H9 (cell line): ENCODE data around the gene MTF1. TPM values are rescaled to one million over a fixed set of nuclear protein-coding genes. Genes with fewer than 3 reads are reported as not detected.

ENCODE experiments used
- DNase-seq: peaks from one replicate; pipeline ENCODE4 v3.0.0-alpha.2; 2017
- H2AFZ ChIP-seq: one replicate; pipeline ENCODE4 v1.6.1; 2013; ENCODE audit warnings: mild to moderate bottlenecking, low read length, control low read depth, moderate library complexity
- H2AK5ac ChIP-seq: 2 replicates; pipeline ENCODE4 v1.6.1; 2013; ENCODE audit warnings: low read length, control low read depth, mixed read lengths; ENCODE audit not compliant: insufficient read length
- H2BK120ac ChIP-seq: one replicate; pipeline ENCODE4 v1.6.1; 2013; ENCODE audit warnings: low read depth, mild to moderate bottlenecking, low read length, control low read depth, inconsistent platforms; ENCODE audit not compliant: poor library complexity, severe bottlenecking
- H2BK12ac ChIP-seq: 2 replicates; pipeline ENCODE4 v1.6.1; 2013; ENCODE audit warnings: low read length, control low read depth, mixed read lengths, low read depth; ENCODE audit not compliant: insufficient read length
- H2BK15ac ChIP-seq: 2 replicates; pipeline ENCODE4 v1.6.1; 2013; ENCODE audit warnings: low read depth, low read length, control low read depth
- H2BK20ac ChIP-seq: one replicate; pipeline ENCODE4 v1.6.1; 2013; ENCODE audit warnings: low read depth, mild to moderate bottlenecking, low read length, control low read depth, inconsistent platforms; ENCODE audit not compliant: poor library complexity, severe bottlenecking
- H2BK5ac ChIP-seq: 2 replicates; pipeline ENCODE4 v1.6.1; 2013; ENCODE audit warnings: low read length, control low read depth, mixed read lengths; ENCODE audit not compliant: insufficient read length
- H3K14ac ChIP-seq: 2 replicates; pipeline ENCODE4 v1.6.1; 2013; ENCODE audit warnings: low read length, control low read depth; ENCODE audit not compliant: insufficient read depth
- H3K18ac ChIP-seq: 2 replicates; pipeline ENCODE4 v1.6.1; 2013; ENCODE audit warnings: low read depth, mild to moderate bottlenecking, mixed read lengths, low read length, control low read depth; ENCODE audit not compliant: insufficient read length
- H3K23ac ChIP-seq: 2 replicates; pipeline ENCODE4 v1.6.1; 2013; ENCODE audit warnings: low read length, control low read depth, mixed read lengths, low read depth; ENCODE audit not compliant: insufficient read length
- H3K23me2 ChIP-seq: 2 replicates; pipeline ENCODE4 v1.6.1; 2013; ENCODE audit warnings: low read depth, mild to moderate bottlenecking, mixed read lengths, low read length, control low read depth; ENCODE audit not compliant: insufficient read length, poor library complexity, severe bottlenecking
- H3K27ac ChIP-seq: 2 replicates; pipeline ENCODE4 v1.5.1; 2013; ENCODE audit warnings: low read length, control low read depth, mixed read lengths, low read depth; ENCODE audit not compliant: insufficient read length
- H3K27me3 ChIP-seq: 2 replicates; pipeline ENCODE4 v1.6.1; 2013; ENCODE audit warnings: low read length, control low read depth, inconsistent platforms; ENCODE audit not compliant: insufficient read depth
- H3K4ac ChIP-seq: 2 replicates; pipeline ENCODE4 v1.6.1; 2013; ENCODE audit warnings: low read depth, mild to moderate bottlenecking, control low read depth, inconsistent platforms, low read length, moderate library complexity
- H3K4me1 ChIP-seq: 2 replicates; pipeline ENCODE4 v1.6.1; 2013; ENCODE audit warnings: low read length, control low read depth, inconsistent platforms; ENCODE audit not compliant: insufficient read depth
- H3K4me2 ChIP-seq: 2 replicates; pipeline ENCODE4 v1.6.1; 2013; ENCODE audit warnings: low read length, control low read depth, mixed read lengths; ENCODE audit not compliant: insufficient read length, insufficient read depth
- H3K56ac ChIP-seq: 2 replicates; pipeline ENCODE4 v1.6.1; 2013; ENCODE audit warnings: low read depth, mild to moderate bottlenecking, mixed read lengths, low read length, control low read depth; ENCODE audit not compliant: insufficient read length
- H3K79me1 ChIP-seq: 2 replicates; pipeline ENCODE4 v1.6.1; 2013; ENCODE audit warnings: low read depth, mild to moderate bottlenecking, moderate library complexity, low read length, control low read depth, inconsistent platforms; ENCODE audit not compliant: insufficient read depth, poor library complexity, severe bottlenecking
- H3K79me2 ChIP-seq: 2 replicates; pipeline ENCODE4 v1.6.1; 2013; ENCODE audit warnings: low read length, control low read depth, inconsistent platforms; ENCODE audit not compliant: insufficient read depth
- H3K9ac ChIP-seq: 2 replicates; pipeline ENCODE4 v1.6.1; 2013; ENCODE audit warnings: low read length, control low read depth, mixed read lengths; ENCODE audit not compliant: insufficient read length; ENCODE audit errors: extremely low read depth
- H3K9me3 ChIP-seq: one replicate; pipeline ENCODE4 v1.6.1; 2013; ENCODE audit warnings: low read depth, low read length, inconsistent platforms; ENCODE audit not compliant: control insufficient read depth
- H3T11ph ChIP-seq: one replicate; pipeline ENCODE4 v1.6.1; 2013; ENCODE audit warnings: mild to moderate bottlenecking, low read length, control low read depth, inconsistent platforms
- H4K20me1 ChIP-seq: one replicate; pipeline ENCODE4 v1.6.1; 2013; ENCODE audit not compliant: control insufficient read depth, insufficient read length, insufficient read depth
- H4K5ac ChIP-seq: 2 replicates; pipeline ENCODE4 v1.6.1; 2013; ENCODE audit warnings: low read depth, mild to moderate bottlenecking, mixed read lengths, low read length, control low read depth; ENCODE audit not compliant: insufficient read length
- H4K8ac ChIP-seq: replicated peaks from 2 replicates; pipeline ENCODE4 v1.6.1; 2013; ENCODE audit warnings: low read length, control low read depth, mixed read lengths, low read depth; ENCODE audit not compliant: insufficient read length
- H4K91ac ChIP-seq: 2 replicates; pipeline ENCODE4 v1.6.1; 2013; ENCODE audit warnings: low read depth, mild to moderate bottlenecking, moderate library complexity, mixed read lengths, low read length, control low read depth; ENCODE audit not compliant: insufficient read length
- H3K27ac Mint-ChIP-seq, 3 experiments: 2 replicates in 2 of 3; 3 replicates in 1 of 3; pipeline ENCODE4 v1.8.0; 2020 to 2021; ENCODE audit warnings: mixed read lengths in 3 of 3, mild to moderate bottlenecking in 1 of 3, moderate library complexity in 1 of 3
- H3K27me3 Mint-ChIP-seq: 2 replicates; pipeline ENCODE4 v1.8.0; 2021; ENCODE audit warnings: low read depth, mild to moderate bottlenecking, moderate library complexity, mixed read lengths
- H3K36me3 Mint-ChIP-seq, 3 experiments: 2 replicates in 2 of 3; 3 replicates in 1 of 3; pipeline ENCODE4 v1.8.0; 2020 to 2021; ENCODE audit warnings: low read depth in 3 of 3, mixed read lengths in 3 of 3; ENCODE audit not compliant: insufficient read depth in 1 of 3
- H3K4me1 Mint-ChIP-seq, 2 experiments: 2 replicates each; pipeline ENCODE4 v1.8.0; 2020; ENCODE audit warnings: mixed read lengths in 2 of 2
- H3K4me3 Mint-ChIP-seq, 2 experiments: 2 replicates in 1 of 2; 3 replicates in 1 of 2; pipeline ENCODE4 v1.8.0; 2020 to 2021; ENCODE audit warnings: mild to moderate bottlenecking in 2 of 2, mixed read lengths in 2 of 2, moderate library complexity in 1 of 2
- H3K9me3 Mint-ChIP-seq, 2 experiments: 2 replicates in 1 of 2; 3 replicates in 1 of 2; pipeline ENCODE4 v1.8.0; 2020; ENCODE audit warnings: mild to moderate bottlenecking in 2 of 2, mixed read lengths in 2 of 2, moderate library complexity in 1 of 2
- WGBS: extraction: QIAGEN DNeasy Blood & Tissue Kit; methylation state at CpG from one replicate; pipeline ENCODE4 v1.1.7; 2013; ENCODE audit warnings: missing lambda C conversion rate, low lambda C conversion rate, mixed read lengths; ENCODE audit not compliant: insufficient read length; ENCODE audit errors: extremely low coverage; 5-methylcytosine and 5-hydroxymethylcytosine counted together
- total RNA-seq: library from RNA; stranded (reverse); gene quantifications from 2 replicates; pipeline ENCODE4 v1.2.1, GENCODE V29; 2021
- TF ChIP-seq, protein P1 (sequence below): fragments of 200-600 bp; sonication (generic); conservative IDR thresholded peaks from 3 replicates; pipeline ENCODE4 v1.8.0; 2021; ENCODE audit warnings: antibody characterized with exemption, mild to moderate bottlenecking

MTF1 gene
- total RNA-seq, 1 experiment from 2014 or later = 17.0 TPM

DNA sequence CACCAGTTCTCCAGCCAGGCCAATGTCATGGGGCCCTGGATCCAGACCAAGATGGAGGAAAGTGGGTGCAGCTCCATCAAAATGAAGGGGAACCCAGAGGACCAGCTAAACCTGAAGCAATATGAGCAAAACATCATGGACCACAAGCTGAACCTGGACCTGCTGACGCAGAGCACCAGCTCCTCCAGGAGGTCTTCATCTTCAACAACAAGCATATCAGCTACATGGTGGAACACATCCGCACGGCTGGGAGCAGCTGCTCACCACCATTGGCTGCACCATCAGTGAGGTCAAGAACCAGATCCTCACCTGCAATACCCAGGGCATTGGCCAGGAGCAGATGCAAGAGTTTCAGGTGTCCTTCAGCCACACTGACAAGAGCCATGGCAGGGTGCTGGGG is 80.7 kb downstream of the MTF1 start:
- no peak overlapping the region for H4K91ac ChIP-seq
- no peaks in the 10 kb centered on the region for H3K4me1 Mint-ChIP-seq
- no peak overlapping the region for H2AK5ac ChIP-seq
- no peak overlapping the region for H3K23ac ChIP-seq
- no peak overlapping the region for H2BK15ac ChIP-seq
- no peaks in the 10 kb centered on the region for H3K23me2 ChIP-seq
- H3K56ac ChIP-seq = no peak overlapping the region
- no peaks in the 10 kb centered on the region for H3K79me1 ChIP-seq
- no peak overlapping the region for H2BK12ac ChIP-seq
- no peak for DNase-seq
- H4K8ac ChIP-seq = no peak overlapping the region
- no peaks in the 10 kb centered on the region for H3K4me1 ChIP-seq
- no peak overlapping the region for H3K4me3 Mint-ChIP-seq
- H3K36me3 Mint-ChIP-seq = no peaks in the 10 kb centered on the region
- H3K9me3 ChIP-seq = no peaks in the 10 kb centered on the region
- no peak overlapping the region for H3K4me2 ChIP-seq
- H3K9me3 Mint-ChIP-seq = peaks cover 5 to 6% of the 10 kb centered on the region in 2 experiments
- H3K9ac ChIP-seq = no peak overlapping the region
- no peaks in the 10 kb centered on the region for H4K20me1 ChIP-seq
- no peak overlapping the region for H2AFZ ChIP-seq
- no peaks in the 10 kb centered on the region for H3K79me2 ChIP-seq
- peaks cover 2% of the 10 kb centered on the region for H3K27me3 ChIP-seq
- H4K5ac ChIP-seq = no peak overlapping the region
- H3T11ph ChIP-seq = no peak overlapping the region
- H3K27ac ChIP-seq = no peak overlapping the region
- H3K27me3 Mint-ChIP-seq = peaks cover 40% of the 10 kb centered on the region
- no peak overlapping the region for H3K18ac ChIP-seq
- no peak overlapping the region for H2BK5ac ChIP-seq
- H3K14ac ChIP-seq = no peak overlapping the region
- H2BK120ac ChIP-seq = no peak overlapping the region
- H3K4ac ChIP-seq = no peak overlapping the region
- no CpG with 5 or more reads among the region's 3 CpGs for WGBS
- TF ChIP-seq, protein P1, sequence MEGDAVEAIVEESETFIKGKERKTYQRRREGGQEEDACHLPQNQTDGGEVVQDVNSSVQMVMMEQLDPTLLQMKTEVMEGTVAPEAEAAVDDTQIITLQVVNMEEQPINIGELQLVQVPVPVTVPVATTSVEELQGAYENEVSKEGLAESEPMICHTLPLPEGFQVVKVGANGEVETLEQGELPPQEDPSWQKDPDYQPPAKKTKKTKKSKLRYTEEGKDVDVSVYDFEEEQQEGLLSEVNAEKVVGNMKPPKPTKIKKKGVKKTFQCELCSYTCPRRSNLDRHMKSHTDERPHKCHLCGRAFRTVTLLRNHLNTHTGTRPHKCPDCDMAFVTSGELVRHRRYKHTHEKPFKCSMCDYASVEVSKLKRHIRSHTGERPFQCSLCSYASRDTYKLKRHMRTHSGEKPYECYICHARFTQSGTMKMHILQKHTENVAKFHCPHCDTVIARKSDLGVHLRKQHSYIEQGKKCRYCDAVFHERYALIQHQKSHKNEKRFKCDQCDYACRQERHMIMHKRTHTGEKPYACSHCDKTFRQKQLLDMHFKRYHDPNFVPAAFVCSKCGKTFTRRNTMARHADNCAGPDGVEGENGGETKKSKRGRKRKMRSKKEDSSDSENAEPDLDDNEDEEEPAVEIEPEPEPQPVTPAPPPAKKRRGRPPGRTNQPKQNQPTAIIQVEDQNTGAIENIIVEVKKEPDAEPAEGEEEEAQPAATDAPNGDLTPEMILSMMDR = no peak
- H2BK20ac ChIP-seq = no peak overlapping the region
- no peak overlapping the region for H3K27ac Mint-ChIP-seq
